GM18858 (cell line): ENCODE measurements around the gene STEAP1B.
"Not testable (repeated sequence)": the region's sequence is repeated elsewhere in the genome, so short reads cannot be mapped to it uniquely, and the experiment has no call there.

Source experiments
- ATAC-seq: cut with Tn5 transposase; IDR thresholded peaks from one replicate; pipeline ENCODE4 v1.9.1; 2021; ENCODE audit not compliant: unreplicated experiment

Gene STEAP1B

DNA sequence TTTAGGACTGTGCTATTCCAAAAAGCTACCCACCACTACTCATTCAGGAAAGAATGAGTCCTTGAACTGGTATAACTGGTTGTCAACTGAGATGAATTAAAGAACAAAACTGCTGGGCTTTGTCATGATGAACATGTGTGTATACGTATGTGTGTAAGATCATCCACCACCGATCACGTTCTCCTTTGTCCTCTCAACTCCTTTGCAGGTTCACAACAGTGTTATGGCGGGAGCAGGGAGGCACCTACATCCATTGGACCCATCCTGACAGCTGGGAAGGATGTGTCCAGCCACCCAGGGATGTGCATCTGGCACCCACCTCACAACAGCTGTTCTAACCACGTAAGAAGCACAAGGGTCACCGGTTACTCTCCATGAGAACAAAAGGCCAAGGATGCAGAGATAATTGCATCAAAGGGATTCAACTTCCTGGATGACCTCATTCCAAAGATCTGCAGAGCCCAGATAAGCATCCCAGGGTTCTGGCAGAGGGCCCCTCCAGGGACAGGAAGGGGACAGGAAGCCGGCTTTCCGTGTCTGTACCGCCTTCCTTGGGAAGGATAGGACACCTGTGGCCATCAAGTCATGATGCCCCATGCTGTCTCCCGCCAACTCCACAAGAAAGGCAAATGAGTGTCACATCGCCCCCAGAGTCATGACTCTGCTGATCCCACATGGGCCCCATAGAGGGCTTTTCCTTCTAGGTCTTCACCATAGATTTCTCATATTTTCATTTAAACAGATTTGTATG is 66.1 kb downstream of the STEAP1B start:
- no peak for ATAC-seq

DNA sequence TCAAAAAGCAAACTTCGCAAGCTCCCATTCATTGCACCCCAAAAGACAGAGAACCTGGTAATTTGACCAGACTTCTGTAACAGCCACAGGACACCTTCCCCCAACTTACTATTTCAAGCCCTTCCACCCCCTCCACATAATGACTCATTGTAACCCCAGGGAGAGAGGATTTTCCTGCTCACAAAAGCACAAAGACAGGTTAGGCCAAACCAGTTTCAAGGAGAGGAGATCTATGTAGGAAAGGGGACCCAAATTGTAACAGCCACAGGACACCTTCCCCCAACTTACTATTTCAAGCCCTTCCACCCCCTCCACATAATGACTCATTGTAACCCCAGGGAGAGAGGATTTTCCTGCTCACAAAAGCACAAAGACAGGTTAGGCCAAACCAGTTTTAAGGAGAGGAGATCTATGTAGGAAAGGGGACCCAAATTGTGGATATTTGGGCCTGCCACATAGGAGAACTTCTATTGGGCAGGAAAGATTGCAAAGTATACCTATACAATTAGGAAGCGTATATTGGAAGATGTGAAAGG is 66.8 kb downstream of the STEAP1B start:
- not testable (repeated sequence) for ATAC-seq

DNA sequence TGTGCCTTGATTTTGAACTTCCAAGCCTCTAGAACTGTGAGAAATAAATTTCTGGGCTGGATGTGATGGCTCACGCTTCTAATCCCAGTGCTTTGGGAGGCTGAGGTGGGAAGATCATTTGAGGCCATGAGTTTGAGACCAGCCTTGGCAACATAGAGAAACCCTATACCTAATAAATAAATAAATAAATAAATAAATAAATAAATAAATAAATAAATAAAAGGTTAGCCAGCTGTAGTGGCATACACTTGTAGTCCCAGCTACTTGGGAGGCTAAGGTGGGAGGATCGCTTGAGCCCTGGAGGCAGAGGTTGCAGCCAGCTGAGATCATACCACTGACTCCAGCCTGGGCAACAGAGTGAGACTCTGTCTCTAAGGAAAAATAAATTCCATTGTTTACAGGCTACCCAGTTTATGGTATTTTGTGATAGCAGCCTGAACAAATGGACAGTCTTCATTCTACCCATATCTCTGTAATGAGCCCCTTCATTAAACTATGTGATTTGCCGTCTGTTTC is 67.7 kb downstream of the STEAP1B start:
- ATAC-seq: no peak

DNA sequence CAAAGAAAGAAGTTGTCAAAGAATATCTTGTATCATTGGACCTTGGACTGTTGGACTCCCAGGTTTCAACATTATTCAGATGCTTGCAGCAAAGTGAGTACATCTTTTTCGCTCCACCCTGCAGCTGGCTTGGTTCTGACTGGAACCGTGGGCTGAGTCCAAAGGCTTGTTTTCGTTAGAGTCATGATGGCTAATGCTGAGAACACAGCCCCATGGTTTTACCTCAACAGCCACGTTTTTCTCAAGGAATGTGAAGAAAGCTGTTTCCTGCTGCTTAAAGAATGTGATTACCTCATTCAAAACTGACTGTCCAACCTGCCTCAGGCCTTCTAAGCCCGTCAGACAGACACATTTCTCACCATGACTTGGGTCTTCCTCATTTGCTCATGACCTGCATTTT is 69.5 kb downstream of the STEAP1B start:
- no peak for ATAC-seq

DNA sequence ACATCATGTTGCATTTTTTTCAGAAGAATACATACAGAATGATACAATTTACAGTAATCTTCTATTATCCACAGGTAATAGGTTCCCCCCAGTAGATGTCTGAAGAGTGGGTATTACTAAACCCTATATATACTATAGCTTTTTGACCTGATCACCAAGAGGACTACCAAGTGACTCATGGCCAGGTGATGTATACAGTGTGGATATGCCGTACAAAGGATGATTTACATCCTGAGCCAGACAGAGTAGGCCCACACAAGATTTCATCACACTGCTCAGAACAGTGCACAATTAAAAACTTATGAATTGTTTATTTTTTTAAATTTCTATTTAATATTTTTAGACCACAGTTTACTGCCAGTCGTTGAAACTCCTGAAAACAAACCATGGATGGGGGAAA is 70.6 kb downstream of the STEAP1B start:
- no peak for ATAC-seq

DNA sequence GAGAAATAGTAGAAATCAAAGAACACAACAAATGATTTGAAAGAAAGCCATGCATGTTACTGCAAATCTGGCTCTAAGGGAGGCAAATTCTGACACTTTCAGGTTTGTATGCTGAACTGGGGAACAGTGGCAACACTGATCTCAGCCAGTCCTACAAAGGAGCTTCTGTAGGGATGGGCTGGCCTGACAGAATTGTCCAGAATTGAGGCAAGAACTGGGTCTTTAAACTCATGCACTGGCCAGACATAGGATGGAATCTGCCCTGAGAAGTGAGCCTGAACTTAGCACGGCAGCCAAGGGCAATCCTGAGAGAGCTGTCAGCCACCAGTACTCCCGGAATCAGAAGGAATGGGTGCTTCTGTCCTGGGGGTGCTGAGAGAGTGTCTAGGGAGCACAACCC is 72.1 kb downstream of the STEAP1B start:
- ATAC-seq: no peak

DNA sequence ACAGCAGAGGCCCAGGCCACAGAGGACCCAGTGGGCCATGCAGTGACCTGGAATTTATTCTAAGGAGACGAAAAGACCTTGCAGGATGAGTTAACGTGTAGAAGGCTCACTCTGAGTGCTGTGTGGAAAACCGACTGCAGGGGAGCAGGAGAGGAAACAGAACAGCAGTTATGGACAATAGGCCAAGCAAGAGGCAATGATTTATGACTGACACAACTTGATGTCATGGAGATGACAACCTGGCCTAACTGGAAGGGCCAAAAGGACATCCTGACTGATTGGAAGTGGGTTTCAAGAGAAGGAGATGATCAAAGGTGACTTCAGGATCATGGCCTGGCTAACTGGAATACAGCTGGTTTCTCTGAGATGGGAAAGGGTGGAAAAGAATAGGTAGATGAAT is 72.9 kb downstream of the STEAP1B start:
- ATAC-seq: no peak

DNA sequence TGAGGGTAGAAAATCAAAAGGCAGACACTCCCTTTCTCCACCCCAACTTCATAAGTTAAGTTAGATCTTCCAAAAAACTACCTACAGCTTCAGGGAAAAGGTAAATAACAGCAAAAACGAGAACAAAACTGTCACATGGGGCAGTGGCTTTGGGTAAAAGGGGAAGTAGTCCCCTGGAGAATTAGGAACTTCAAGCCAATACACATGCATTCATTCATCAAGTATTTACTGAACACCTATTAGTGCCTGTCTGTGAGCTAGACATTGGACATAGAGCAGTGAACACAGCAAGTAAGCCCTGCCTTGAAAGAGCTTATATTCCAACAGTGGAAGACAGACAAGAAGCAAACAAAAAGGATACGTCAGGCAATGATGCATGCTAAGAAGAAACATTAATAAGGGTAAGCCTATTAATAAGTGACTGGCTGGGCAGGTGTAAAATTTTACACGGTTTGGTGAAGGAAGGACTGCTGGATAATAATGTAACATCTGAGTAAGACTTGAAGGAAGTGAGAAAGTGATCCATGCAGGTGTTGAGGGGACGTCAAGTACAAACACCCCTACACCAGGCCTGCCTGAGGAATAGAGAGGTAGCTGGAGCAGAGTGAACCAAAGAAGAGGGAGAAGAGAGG is 73.4 kb downstream of the STEAP1B start:
- ATAC-seq: no peak

DNA sequence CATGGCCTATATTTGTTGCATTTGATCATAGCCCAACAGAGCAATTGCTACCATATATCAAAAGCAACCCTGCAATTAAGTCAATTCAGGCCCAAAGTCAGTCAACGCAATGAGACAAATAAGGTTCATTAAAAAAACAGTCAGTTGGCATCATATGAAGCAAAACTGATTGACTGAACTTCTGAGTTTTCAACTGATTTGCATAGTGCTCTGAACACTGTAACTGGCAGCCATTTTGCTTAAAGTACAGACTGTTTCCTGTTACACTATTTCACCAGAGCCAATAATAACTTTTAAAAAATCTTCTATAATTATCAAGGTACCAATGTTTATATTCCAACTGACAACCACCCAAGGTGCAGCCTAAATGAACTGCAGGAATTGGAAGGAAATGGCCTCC is 74.6 kb downstream of the STEAP1B start:
- ATAC-seq: no peak

DNA sequence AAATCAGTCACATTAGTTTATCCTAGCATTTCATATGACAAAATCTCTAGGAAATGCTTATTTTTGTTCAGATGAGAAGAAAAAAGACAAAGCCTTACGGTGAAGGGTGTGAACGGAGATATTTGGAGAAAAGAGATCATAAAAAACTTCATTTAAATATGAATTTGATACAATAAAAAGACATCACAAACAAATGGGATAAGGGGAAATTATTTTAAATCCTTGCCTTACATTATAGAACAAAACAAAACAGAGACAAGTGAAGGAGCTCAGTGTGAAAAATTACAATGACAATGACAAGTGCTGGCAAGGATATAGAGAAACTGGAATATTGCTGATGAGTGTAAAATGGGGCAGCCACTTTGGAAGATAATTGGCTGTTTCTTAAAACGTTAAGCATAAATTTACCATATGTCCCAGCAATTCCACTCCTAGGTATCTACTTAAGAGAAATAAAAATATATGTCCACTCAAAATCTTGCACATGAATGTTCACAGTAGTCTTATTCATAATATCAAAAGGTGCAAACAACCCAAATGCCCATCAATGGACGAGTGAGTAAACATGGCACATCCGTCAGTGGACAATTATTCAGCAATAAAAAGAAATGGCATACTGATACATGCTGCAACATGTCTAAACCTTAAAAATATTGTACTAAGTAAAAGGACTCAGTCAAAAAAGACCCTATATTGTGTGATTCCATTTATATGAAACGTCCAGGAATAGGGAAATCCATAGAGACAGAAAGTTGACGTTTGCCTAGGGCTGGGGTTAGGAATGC is 77.0 kb downstream of the STEAP1B start:
- no peak for ATAC-seq

DNA sequence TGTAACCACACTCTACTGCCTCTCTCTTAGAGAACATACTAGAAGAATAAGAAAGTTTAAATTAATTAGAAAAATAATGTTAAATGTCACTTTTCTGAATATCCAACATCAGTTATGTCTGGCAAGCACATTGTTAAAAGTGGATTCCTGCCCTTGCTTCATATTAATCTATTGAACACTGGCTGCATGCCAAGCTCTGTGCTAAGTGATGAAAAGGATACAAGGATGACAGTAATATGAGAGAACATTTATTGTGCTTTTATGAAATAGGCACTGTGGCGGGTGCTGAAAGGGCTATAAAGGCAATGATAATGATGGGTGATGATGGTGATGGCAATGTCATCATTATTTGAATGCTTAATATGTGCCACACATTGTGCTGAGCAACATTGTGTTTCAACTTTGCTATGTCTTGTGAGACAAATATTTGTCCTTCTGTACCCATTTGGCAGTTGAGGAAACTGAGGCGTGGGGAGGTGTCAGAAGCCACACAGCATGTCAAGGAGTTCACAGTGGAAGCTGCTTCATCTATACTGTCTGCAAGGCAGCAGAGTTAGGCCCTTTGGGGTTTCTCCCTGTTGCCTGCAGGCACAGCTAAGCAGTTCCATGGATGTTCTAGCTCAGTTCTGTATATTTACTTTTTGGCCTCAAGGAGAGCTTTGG is 78.9 kb downstream of the STEAP1B start:
- no peak for ATAC-seq

DNA sequence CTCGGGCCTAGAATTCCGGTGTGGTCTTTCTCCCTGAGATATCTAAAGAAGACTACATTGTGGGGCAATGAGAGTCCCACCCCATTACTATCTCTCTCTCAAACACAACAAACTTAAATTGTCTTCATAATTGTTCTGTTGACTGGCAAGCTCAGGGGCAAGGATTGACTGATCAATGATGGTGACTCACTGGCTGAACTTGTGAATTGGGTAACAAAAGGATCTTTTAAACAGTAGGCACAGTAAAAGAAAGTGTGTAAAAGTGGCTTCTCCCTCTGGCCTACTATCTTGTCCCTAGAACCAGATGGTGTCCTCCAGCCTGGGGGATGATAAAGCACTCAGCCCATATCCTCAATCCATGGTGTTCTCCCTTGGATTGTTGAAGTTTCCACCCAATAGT is 80.0 kb downstream of the STEAP1B start:
- no peak for ATAC-seq

DNA sequence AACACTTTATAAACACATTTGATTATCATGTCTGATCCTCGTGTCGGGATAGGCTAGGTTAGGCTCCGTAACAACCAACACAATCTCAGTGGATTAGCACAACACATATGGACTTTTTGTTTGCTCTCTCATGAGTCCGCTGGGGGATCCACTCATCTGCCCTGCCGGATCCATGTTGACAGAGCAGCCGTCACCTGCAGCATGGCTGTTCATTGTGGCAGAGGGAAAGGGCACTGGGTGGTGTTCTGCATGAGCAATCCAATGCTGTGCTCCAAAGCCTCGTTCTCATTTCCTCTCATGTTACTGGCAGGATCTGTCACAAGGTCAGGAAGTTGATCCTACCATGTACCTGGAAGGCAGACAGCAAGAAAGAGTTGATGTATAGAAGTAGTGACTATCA is 80.5 kb downstream of the STEAP1B start:
- ATAC-seq: no peak

DNA sequence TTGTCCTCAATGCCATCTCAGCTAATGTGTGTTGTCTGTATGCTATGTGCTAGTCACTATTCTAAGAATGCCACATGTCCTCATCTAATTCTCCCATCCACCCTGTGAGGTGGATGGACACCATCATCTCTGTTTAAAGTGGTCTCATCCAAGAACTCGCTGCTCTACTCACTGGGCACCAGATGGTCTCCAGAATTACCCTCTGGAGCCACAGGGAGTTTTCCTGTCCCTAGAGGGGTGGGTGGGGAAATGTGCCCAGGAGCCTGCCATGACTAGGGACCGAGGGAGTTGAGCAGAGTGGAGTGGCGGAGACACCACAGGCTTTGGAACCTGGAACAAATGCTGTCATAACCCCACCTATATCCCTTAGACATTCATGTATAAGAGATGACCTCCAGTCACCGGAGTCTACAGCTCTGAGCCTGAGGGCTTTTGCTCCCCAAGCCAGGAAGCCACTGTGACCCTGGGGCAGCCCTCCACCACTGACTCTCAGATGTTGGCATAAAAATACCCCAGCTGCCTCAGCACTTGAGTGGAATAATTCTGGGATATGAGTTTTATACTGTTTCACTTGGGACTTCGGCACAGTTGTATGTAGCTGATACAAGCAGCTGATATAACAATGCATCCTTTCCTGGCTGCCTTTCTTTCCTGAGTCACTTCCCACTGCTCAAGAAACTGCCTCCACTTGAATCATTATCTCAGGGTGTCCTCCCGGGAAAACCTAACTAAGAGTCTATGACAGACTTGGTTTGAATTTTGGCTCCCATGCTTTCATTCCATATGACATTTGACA is 81.5 kb downstream of the STEAP1B start:
- no peak for ATAC-seq

DNA sequence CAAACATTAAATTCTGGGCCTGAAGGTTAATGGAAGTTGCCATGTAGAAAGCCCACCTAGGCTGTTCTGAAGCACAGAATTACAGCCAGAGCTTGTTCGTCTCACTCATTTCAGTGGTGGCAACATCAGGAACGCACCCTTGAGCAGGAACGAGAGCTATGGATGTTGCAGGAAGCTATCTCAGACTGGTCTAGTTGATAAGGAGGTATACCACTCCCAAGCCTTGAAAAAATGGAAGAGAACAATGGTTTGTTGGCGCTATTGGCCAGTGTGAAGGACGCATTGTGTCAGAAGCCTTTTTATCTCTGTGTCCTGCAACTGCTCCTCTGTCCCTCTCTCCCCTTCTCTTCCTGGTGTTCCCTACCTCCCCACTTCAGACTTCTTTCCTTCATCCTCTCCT is 82.1 kb downstream of the STEAP1B start:
- ATAC-seq: no peak

DNA sequence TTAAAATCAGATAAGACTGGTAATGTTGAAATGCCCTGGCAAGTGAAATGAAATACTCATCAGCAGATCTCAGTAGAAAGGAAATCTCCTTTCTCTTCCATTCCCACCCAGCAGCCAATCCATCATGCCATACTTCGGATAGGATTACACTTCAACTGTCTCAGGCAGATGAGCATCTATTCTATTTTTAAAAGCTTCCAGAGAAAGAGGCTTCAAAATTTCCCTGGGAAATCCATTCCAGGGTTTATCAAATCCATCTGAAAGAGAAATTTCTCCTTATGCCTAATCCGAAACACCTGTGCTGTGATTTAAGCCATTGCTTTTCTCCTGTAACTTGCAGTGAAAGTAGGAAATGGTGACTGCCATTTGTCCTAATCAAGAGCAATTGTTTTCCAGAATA is 82.6 kb downstream of the STEAP1B start:
- no peak for ATAC-seq

DNA sequence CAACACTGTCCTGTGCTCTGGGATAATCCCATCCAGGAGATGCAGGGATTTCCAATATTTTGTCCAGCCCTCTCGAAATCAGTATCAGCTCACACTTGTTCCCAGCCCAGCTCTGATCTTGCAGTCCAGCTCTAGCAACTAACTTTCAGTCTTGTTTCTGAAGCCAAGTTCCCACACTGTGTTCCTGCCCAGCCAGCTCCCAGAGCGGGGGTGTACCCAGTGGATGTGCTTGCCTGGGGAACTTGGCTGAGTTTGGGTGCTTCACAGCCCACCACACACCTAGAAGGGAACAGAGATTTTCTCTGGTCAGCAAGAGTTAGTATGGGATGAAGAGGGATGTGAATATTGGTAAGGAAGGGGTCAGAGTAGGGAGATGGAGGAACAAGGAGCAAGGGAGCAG is 85.6 kb downstream of the STEAP1B start:
- no peak for ATAC-seq

DNA sequence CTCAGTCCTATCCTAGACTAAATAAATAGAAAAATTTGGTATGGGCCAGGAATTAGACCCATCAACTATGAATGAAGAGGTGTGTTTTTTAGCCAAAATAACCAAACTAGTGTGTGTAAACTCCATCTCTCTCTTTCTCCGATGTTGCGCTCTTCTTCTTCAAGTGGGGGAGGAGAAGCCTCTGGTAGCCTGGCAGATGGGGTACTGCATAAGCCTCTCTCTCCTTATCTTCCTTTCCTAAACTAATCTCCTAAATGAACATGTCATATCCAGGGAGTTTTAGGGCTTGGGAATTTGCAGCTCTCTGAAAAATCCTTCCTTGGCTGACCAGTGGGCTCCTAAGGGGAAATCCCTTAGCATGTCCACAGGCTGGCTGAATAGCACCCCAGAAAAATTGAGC is 86.8 kb downstream of the STEAP1B start:
- ATAC-seq: no peak

DNA sequence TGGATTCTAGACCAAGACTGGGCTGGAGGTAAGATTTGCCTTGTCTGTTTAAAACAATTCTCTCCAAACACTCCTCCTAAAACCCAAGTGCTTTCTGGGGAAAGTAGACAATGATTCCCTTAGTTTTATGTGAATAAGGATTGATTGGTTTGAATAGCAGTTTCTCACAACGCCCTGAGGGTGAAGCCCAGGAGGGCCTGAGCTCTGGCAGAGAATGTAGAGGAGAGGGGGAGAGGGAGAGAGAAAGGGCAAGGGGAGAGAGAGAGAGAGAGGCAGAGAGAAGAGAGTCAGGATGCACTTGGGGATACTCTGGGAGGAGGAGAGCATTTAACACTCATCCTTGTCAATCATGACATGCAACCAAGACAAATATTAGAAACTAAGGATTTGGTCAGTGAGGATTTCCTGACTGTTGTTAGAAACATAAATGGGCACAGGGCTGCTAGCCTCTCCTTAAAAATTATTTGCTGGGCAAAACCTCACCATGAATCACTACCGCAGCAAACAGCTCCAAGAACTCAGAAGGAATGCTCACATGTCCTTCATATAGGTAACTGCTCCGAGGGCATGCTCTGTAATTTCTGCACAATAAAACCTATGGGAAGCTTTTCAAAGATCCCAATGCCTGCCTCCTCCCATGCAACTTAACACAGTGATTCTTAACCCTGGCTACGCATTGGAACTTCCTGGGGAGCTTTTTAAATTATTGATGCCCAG is 87.9 kb downstream of the STEAP1B start:
- no peak for ATAC-seq

DNA sequence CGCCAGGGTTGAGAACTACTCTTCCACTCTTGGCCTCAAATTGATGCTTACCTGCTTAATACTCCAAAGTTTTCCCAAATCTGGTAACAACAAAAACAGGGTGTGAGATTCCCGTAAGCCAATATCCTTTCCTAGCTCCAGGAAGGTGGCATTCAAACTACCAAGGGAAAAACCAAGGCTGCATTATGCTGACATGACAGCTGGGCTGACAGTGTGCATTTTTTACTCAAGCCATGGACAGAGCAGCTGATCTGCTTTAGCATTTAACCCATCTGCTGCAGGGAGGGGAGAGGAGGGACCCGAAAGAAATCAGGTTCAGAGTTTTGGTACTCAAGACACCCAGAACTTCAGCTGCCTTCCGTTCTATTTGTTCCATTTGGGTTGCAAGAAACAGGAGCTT is 93.3 kb downstream of the STEAP1B start:
- no peak for ATAC-seq
